Skeletal muscle tissue (tissue), 4 donors: ENCODE results near the gene ANTXR1. TPM values are rescaled to one million over a fixed set of nuclear protein-coding genes. Genes with fewer than 3 reads are reported as not detected.

Experiments
- H3K27ac ChIP-seq: one replicate; pipeline ENCODE4 v1.7.0; 2013; ENCODE audit warnings: mild to moderate bottlenecking, low read depth, low read length, inconsistent platforms
- H3K27me3 ChIP-seq, 3 donors: one replicate each; pipeline ENCODE4 v1.7.0; 2013; ENCODE audit warnings: low read length in 3 of 3; ENCODE audit not compliant: control insufficient read depth in 3 of 3, insufficient read depth in 3 of 3
- H3K36me3 ChIP-seq, 3 donors: one replicate each; pipeline ENCODE4 v1.7.0; 2013; ENCODE audit warnings: low read length in 3 of 3; ENCODE audit not compliant: control insufficient read depth in 3 of 3, insufficient read depth in 3 of 3
- H3K4me1 ChIP-seq, 3 donors: one replicate each; pipeline ENCODE4 v1.7.0; 2013; ENCODE audit warnings: low read length in 3 of 3, mild to moderate bottlenecking in 3 of 3; ENCODE audit not compliant: control insufficient read depth in 3 of 3, insufficient read depth in 3 of 3
- H3K4me3 ChIP-seq, 3 donors: one replicate each; pipeline ENCODE4 v1.7.0; 2013; ENCODE audit warnings: low read length in 3 of 3
- H3K9ac ChIP-seq, 3 donors: one replicate each; pipeline ENCODE4 v1.7.0; 2013; ENCODE audit warnings: low read length in 3 of 3, mild to moderate bottlenecking in 3 of 3, moderate library complexity in 2 of 3, low read depth in 1 of 3
- H3K9me3 ChIP-seq, 3 donors: one replicate each; pipeline ENCODE4 v1.7.0; 2013; ENCODE audit warnings: low read length in 3 of 3; ENCODE audit not compliant: control insufficient read depth in 3 of 3
- total RNA-seq: library from RNA; depleted of rRNA; stranded (reverse); fragments of >200 nt; gene quantifications from one replicate; pipeline ENCODE4 v1.2.3, GENCODE V29; 2014
- donor health status: Osteomylitis.

ANTXR1 gene
- total RNA-seq, 1 donor from 2014 or later = 86.6 TPM

DNA sequence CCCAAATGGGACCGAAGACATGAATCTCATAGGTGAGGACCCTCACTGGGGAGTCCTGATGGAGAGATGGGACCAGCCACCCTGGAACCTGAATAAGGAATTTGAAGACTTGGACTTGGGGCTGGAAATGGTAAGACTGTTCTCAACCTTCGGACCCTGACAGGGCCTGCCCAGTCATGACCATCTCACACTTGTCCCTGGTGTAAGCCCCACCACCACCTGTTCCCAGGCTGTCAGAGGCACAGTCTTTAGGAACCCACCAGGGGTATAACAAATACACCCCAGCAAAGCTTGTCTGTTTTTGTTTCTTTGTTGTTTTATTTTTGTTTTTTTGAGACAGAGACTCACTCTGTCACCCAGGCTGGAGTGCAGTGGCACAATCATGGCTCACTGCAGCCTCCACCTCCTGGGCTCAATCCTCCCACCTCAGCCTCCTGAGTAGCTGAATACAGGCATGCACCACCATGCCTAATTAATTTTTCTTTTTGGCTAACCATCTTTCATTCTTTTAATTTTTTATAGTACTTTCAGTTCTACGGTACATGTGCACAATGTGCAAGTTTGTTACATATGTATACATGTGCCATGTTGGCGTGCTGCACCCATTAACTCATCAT, 267.9 kb downstream of the ANTXR1 start:
- Histone ChIP-seq H3K27ac (no peak overlapping the region), H3K9ac (no peak overlapping the region), H3K27me3 (no peaks in the 10 kb centered on the region), H3K9me3 (no peaks in the 10 kb centered on the region), H3K4me1 (peaks cover 0 to 4% (median 0%) of the 10 kb centered on the region in 3 donors), H3K36me3 (no peaks in the 10 kb centered on the region), H3K4me3 (no peak overlapping the region)

DNA sequence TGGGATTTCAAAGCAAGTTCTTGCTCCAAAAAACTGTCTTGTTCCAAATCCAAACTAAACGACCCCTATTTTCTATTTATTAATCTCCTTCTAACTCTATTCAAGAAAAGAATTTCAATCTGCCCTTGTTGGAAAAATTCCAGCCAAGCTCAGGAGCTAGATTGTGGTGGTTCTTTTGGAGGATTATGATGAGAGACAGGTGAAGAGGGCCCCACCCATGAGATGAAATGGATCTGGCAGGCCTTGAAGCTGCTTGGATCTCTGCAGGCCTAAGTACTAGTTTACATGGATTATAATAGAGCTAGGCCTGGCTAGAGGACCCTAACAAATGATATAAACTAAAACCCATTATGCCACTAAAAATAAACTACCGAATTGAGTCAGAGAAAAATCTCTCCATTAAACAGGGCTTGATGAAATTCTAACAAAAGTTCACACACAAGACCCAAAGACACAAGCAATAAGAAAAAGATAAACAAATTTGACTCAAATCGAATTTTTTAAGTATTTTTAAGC, 272.5 kb downstream of the ANTXR1 start:
- Histone ChIP-seq H3K27me3 (no peaks in the 10 kb centered on the region), H3K27ac (no peak overlapping the region), H3K4me1 (no peaks in the 10 kb centered on the region), H3K4me3 (no peak overlapping the region), H3K9me3 (no peaks in the 10 kb centered on the region), H3K36me3 (no peaks in the 10 kb centered on the region), H3K9ac (no peak overlapping the region)

GRCh38 chr2:69287544-69287943, 274.6 kb downstream of the ANTXR1 start:
- H3K9ac ChIP-seq = no peak overlapping the region
- no peak overlapping the region for H3K27ac ChIP-seq
- H3K4me1 ChIP-seq = peaks cover 3 to 5% (median 4%) of the 10 kb centered on the region in 3 donors
- H3K4me3 ChIP-seq = no peak overlapping the region
- no peaks in the 10 kb centered on the region for H3K9me3 ChIP-seq
- no peaks in the 10 kb centered on the region for H3K27me3 ChIP-seq
- no peaks in the 10 kb centered on the region for H3K36me3 ChIP-seq

DNA sequence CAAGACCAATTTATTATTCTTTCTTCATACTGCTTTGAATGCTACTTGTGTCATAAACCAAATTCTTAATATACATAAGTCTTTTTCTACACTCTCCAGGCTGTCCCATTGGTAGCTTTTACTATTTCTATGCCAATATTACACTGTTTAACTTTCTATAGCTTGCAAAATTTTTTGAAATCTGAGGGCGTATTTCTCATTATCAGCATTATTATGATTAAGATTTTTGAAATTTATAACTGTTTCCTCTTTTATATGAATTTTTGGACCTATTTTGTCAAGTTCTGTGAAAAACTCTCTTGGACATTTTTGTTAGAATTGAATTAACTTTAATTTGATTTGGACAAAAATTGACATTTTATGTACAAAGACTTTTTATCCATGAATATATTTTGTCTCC, 275.4 kb downstream of the ANTXR1 start:
- Histone ChIP-seq H3K36me3 (no peaks in the 10 kb centered on the region), H3K4me3 (no peak overlapping the region), H3K9ac (no peak overlapping the region), H3K27me3 (no peaks in the 10 kb centered on the region), H3K9me3 (no peaks in the 10 kb centered on the region), H3K4me1 (peaks cover 3 to 5% (median 5%) of the 10 kb centered on the region in 3 donors), H3K27ac (no peak overlapping the region)

DNA sequence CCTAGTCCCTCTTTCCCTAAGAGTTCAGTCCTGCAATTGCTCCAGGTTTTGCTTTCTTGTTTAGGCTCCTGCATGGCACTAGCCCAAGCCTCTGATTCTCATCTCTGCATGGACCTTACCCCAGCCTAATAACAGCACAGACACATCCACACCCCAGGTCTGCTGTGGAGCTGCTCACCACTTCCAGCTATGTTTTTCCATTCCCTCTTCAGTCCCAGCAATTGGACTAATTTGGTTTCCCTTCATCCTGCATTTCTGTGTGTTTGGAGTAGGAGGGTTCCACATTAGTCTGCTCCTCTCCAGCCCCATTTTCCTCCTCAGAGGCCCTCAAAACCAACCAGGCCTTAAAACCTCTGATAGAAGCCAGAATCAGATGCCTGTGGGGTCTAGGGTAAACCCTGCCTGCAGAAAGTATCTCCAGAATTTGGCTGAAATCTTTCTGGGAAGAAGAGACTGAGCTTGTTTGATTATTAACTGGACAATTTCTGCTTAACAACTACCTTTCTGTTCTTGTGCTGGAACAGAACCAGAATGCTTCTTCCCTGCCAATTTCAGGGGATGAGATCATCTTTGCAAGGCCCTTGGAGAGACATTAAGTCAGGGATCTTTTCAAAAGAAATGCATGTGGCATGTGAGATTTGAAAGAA, 278.1 kb downstream of the ANTXR1 start:
- Histone ChIP-seq H3K9ac (no peak overlapping the region), H3K4me1 (peaks cover 3 to 5% (median 5%) of the 10 kb centered on the region in 3 donors), H3K27me3 (no peaks in the 10 kb centered on the region), H3K4me3 (no peak overlapping the region), H3K27ac (no peak overlapping the region), H3K36me3 (no peaks in the 10 kb centered on the region), H3K9me3 (no peaks in the 10 kb centered on the region)

DNA sequence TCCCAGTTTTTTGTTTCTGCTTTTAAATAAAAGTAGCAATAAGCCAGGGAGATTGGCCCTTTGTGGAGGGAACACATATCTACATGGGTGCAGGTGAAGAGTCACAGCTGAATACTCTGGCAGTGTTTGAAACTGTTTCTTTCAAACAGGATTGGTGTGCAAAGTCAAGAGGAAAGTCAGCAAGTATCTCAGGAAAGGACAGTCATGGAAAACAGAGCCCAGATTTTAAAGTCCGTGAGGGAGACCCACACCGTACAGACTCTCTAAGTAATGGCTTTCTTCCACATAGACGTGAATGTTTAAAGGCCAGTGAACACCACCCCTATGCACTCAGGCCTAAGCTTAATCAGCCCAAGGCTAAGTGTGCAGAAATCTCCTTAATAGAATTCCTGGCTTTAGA, 278.7 kb downstream of the ANTXR1 start:
- Histone ChIP-seq H3K27ac (no peak overlapping the region), H3K4me1 (peaks cover 3 to 5% (median 5%) of the 10 kb centered on the region in 3 donors), H3K27me3 (no peaks in the 10 kb centered on the region), H3K9ac (no peak overlapping the region), H3K9me3 (no peaks in the 10 kb centered on the region), H3K36me3 (no peaks in the 10 kb centered on the region), H3K4me3 (no peak overlapping the region)

GRCh38 chr2:69292256-69292655, 279.3 kb downstream of the ANTXR1 start:
- H3K27ac ChIP-seq = no peak overlapping the region
- no peak overlapping the region for H3K9ac ChIP-seq
- peaks cover 3 to 5% (median 5%) of the 10 kb centered on the region in 3 donors for H3K4me1 ChIP-seq
- no peak overlapping the region for H3K4me3 ChIP-seq
- no peaks in the 10 kb centered on the region for H3K36me3 ChIP-seq
- H3K9me3 ChIP-seq = no peaks in the 10 kb centered on the region
- H3K27me3 ChIP-seq = no peaks in the 10 kb centered on the region

- Histone ChIP-seq H3K4me3 (no peak overlapping the region), H3K9ac (no peak overlapping the region), H3K27me3 (no peaks in the 10 kb centered on the region), H3K27ac (no peak overlapping the region), H3K9me3 (no peaks in the 10 kb centered on the region), H3K36me3 (no peaks in the 10 kb centered on the region), H3K4me1 (peaks cover 0 to 2% (median 2%) of the 10 kb centered on the region in 3 donors)
Measured at GRCh38 chr2:69296421-69296820, 283.4 kb downstream of the ANTXR1 start.

DNA sequence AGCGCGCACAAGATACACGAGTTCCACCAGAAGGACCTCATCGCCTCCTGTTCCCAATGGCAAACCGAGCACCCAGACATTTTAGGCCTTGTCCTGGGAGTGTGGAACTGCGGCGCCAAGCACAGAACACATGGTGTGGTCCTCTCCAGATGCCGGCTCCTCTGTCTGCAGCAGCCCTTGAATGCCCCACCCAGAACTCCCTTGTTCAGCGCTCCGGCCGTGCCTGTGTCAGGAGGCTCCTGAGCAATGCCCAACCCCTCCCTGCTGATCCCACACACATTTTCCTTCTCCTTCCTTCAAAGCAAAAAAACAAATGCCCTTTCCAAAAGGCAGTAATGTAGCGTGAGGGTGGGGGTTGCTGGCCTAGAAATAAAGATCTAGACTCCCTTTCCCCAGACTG, 284.2 kb downstream of the ANTXR1 start:
- H3K4me3 ChIP-seq = no peak overlapping the region
- no peak overlapping the region for H3K9ac ChIP-seq
- no peak overlapping the region for H3K27ac ChIP-seq
- no peaks in the 10 kb centered on the region for H3K9me3 ChIP-seq
- H3K36me3 ChIP-seq = no peaks in the 10 kb centered on the region
- peaks cover 0 to 2% (median 0%) of the 10 kb centered on the region in 3 donors for H3K4me1 ChIP-seq
- H3K27me3 ChIP-seq = no peaks in the 10 kb centered on the region

- no peaks in the 10 kb centered on the region for H3K4me1 ChIP-seq
- no peak overlapping the region for H3K4me3 ChIP-seq
- H3K9me3 ChIP-seq = no peaks in the 10 kb centered on the region
- H3K9ac ChIP-seq = no peak overlapping the region
- H3K36me3 ChIP-seq = no peaks in the 10 kb centered on the region
- no peak overlapping the region for H3K27ac ChIP-seq
- H3K27me3 ChIP-seq = no peaks in the 10 kb centered on the region
Measured at GRCh38 chr2:69298261-69298660, 285.3 kb downstream of the ANTXR1 start.
